GM21390 (cell line): ENCODE results near the gene PSMD6.

ENCODE experiments used
- ATAC-seq: cut with Tn5 transposase; IDR thresholded peaks from one replicate; pipeline ENCODE4 v1.9.1; 2021; ENCODE audit not compliant: unreplicated experiment

Gene PSMD6

DNA sequence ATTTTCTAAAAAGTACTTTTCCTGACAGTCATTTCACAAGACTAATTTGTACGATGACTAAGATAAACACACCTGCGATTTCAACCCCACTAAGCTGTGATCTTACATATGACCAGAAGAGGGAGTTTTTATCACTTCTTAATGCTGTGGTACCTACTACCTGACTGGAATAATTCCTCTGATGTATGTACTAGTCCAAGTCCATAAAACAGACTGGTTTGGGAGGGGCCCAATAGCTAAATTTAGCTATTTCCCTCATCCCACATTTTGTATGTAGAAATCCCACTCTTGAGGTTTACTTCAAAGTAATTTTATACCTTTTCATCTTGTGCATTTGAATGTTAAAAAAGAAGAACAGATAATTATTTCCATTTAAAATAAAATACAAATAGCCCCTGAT lies 61.4 kb downstream of the PSMD6 start:
- ATAC-seq, result no peak
